Astrocyte (in vitro differentiated cells and primary cell): ENCODE data around the gene ALOX12.

Experiments
- CTCF ChIP-seq: IDR thresholded peaks from 2 replicates; pipeline ENCODE4 v1.5.1; 2011; ENCODE audit warnings: low read depth, mild to moderate bottlenecking, inconsistent platforms, low read length, moderate library complexity; ENCODE audit not compliant: insufficient read depth
- EZH2 ChIP-seq: IDR thresholded peaks from 2 replicates; pipeline ENCODE4 v1.6.1; 2012; ENCODE audit warnings: mild to moderate bottlenecking, low read length, inconsistent platforms; ENCODE audit not compliant: insufficient read depth

GRCh38 chr17:7035591-7036368 is 39.9 kb downstream of the ALOX12 start, which contains the start of gene SLC16A13:
- TF ChIP-seq CTCF: no peak
- TF ChIP-seq EZH2: no peak
